ENCODE measurements around the gene PPP1R12C. TPM values are rescaled to one million over a fixed set of nuclear protein-coding genes. Genes with fewer than 3 reads are reported as not detected.

The PPP1R12C gene
- total and polyA plus RNA-seq, 2 experiments from 2014 or later = 16.4 to 66.9 TPM

GRCh38 chr19:55097864-55098715 lies 19.3 kb downstream of the PPP1R12C start:
- no peak overlapping the region for H2AFZ ChIP-seq
- TF ChIP-seq EZH2 (IDR thresholded peaks at IDR 0.05; ENCODE audit: insufficient read depth, poor library complexity, severe bottlenecking) (no peak), EZH2phosphoT487 (IDR thresholded peaks at IDR 0.05; ENCODE audit: insufficient read depth, low read depth) (no peak)
- no peaks in the 10 kb centered on the region for H4K20me1 ChIP-seq (ENCODE audit: insufficient read depth)
- no peak overlapping the region for H3K27ac ChIP-seq
- no peaks in the 10 kb centered on the region for H3K9me2 ChIP-seq (ENCODE audit: insufficient read depth)
- in situ Hi-C loops (cut with MboI) = no loop called here
- H3K4me1 ChIP-seq (ENCODE audit: insufficient read depth) = no peaks in the 10 kb centered on the region
- no peak for DNase-seq
- H3K4me2 ChIP-seq (ENCODE audit: unreplicated experiment) = no peak overlapping the region
- WGBS, 2 experiments (ENCODE audit: low coverage in 1 of 2, low lambda C conversion rate in 2 of 2, missing lambda C conversion rate in 2 of 2) = 92% methylated on average over 21 to 23 of the region's 23 CpGs
- H3K4me3 ChIP-seq = no peak overlapping the region
- H3K9me3 ChIP-seq (ENCODE audit: low read depth) = no peaks in the 10 kb centered on the region
- peaks cover 47% of the 10 kb centered on the region for H3K79me2 ChIP-seq (ENCODE audit: insufficient read depth)
- no peaks in the 10 kb centered on the region for H3K27me3 ChIP-seq (replicated peaks; ENCODE audit: insufficient read depth)
- peaks cover 7% of the 10 kb centered on the region for H3K36me3 ChIP-seq (ENCODE audit: low read depth)
- H3K9ac ChIP-seq = no peak overlapping the region
- H3F3A ChIP-seq (ENCODE audit: insufficient read depth) = no peaks in the 10 kb centered on the region

GRCh38 chr19:55096061-55096701 lies 21.3 kb downstream of the PPP1R12C start:
- H3K9me3 ChIP-seq (ENCODE audit: low read depth) = no peaks in the 10 kb centered on the region
- H3K27me3 ChIP-seq (replicated peaks; ENCODE audit: insufficient read depth) = no peaks in the 10 kb centered on the region
- no peak for DNase-seq
- peaks cover 29% of the 10 kb centered on the region for H3K79me2 ChIP-seq (ENCODE audit: insufficient read depth)
- no peak overlapping the region for H3K4me3 ChIP-seq
- TF ChIP-seq EZH2phosphoT487 (IDR thresholded peaks at IDR 0.05; ENCODE audit: insufficient read depth, low read depth) = no peak
- TF ChIP-seq EZH2 (IDR thresholded peaks at IDR 0.05; ENCODE audit: insufficient read depth, poor library complexity, severe bottlenecking) = no peak
- in situ Hi-C loops (cut with MboI) = no loop called here
- no peak overlapping the region for H2AFZ ChIP-seq
- no peaks in the 10 kb centered on the region for H3K9me2 ChIP-seq (ENCODE audit: insufficient read depth)
- peaks cover 2% of the 10 kb centered on the region; the same call in 1 of the 2 replicates for H3K36me3 ChIP-seq (ENCODE audit: low read depth)
- no peaks in the 10 kb centered on the region for H3F3A ChIP-seq (ENCODE audit: insufficient read depth)
- H4K20me1 ChIP-seq (ENCODE audit: insufficient read depth) = no peaks in the 10 kb centered on the region
- no peak overlapping the region for H3K27ac ChIP-seq
- WGBS, 2 experiments (ENCODE audit: low coverage in 1 of 2, low lambda C conversion rate in 2 of 2, missing lambda C conversion rate in 2 of 2) = 89% methylated on average over 18 to 23 of the region's 23 CpGs
- H3K9ac ChIP-seq = no peak overlapping the region
- H3K4me2 ChIP-seq (ENCODE audit: unreplicated experiment) = no peak overlapping the region
- no peaks in the 10 kb centered on the region for H3K4me1 ChIP-seq (ENCODE audit: insufficient read depth)

- no peak for DNase-seq
- Histone ChIP-seq H3K27ac (no peak overlapping the region), H3K4me3 (no peak overlapping the region), H3K9me2 (ENCODE audit: insufficient read depth) (no peaks in the 10 kb centered on the region), H3K36me3 (ENCODE audit: low read depth) (peaks cover 8% of the 10 kb centered on the region; the same call in 1 of the 2 replicates), H3K9me3 (ENCODE audit: low read depth) (no peaks in the 10 kb centered on the region), H3K27me3 (replicated peaks; ENCODE audit: insufficient read depth) (no peaks in the 10 kb centered on the region), H3K79me2 (ENCODE audit: insufficient read depth) (peaks cover 23% of the 10 kb centered on the region), H4K20me1 (ENCODE audit: insufficient read depth) (no peaks in the 10 kb centered on the region), H3K4me2 (ENCODE audit: unreplicated experiment) (no peak overlapping the region), H3F3A (ENCODE audit: insufficient read depth) (no peaks in the 10 kb centered on the region), H3K9ac (no peak overlapping the region), H3K4me1 (ENCODE audit: insufficient read depth) (no peaks in the 10 kb centered on the region), H2AFZ (no peak overlapping the region)
- 92 to 95% methylated on average over 15 to 23 of the region's 23 CpGs for WGBS, 2 experiments (ENCODE audit: low coverage in 1 of 2, low lambda C conversion rate in 2 of 2, missing lambda C conversion rate in 2 of 2)
- TF ChIP-seq EZH2phosphoT487 (IDR thresholded peaks at IDR 0.05; ENCODE audit: insufficient read depth, low read depth) = no peak
- TF ChIP-seq EZH2 (IDR thresholded peaks at IDR 0.05; ENCODE audit: insufficient read depth, poor library complexity, severe bottlenecking) = no peak
- in situ Hi-C loops (cut with MboI) = no loop called here
These were observed 22.0 kb downstream of the PPP1R12C start for GRCh38 chr19:55095260-55096060.

Measured in GM23248 (cell line).